Neuronal stem cell (in vitro differentiated cells): ENCODE data around the gene BTBD2.
"Not testable (repeated sequence)": the region's sequence is repeated elsewhere in the genome, so short reads cannot be mapped to it uniquely, and the experiment has no call there.

ENCODE experiments used
- DNase-seq: peaks from one replicate; pipeline ENCODE4 v3.0.0-alpha.2; 2013; ENCODE audit warnings: low spot score
- H2AFZ ChIP-seq: one replicate; pipeline ENCODE4 v1.6.1; 2013; ENCODE audit warnings: mild to moderate bottlenecking, low read length, inconsistent platforms
- H2AK5ac ChIP-seq: 2 replicates; pipeline ENCODE4 v1.6.1; 2013; ENCODE audit warnings: low read depth, mild to moderate bottlenecking, inconsistent platforms, low read length, moderate library complexity, mixed read lengths
- H2BK120ac ChIP-seq: 2 replicates; pipeline ENCODE4 v1.6.1; 2013; ENCODE audit warnings: low read depth, mild to moderate bottlenecking, inconsistent platforms, low read length, moderate library complexity, mixed read lengths
- H2BK12ac ChIP-seq: one replicate; pipeline ENCODE4 v1.6.1; 2013; ENCODE audit warnings: low read length, inconsistent platforms
- H2BK15ac ChIP-seq: 2 replicates; pipeline ENCODE4 v1.6.1; 2013; ENCODE audit warnings: mild to moderate bottlenecking, low read length, inconsistent platforms, mixed read lengths
- H2BK5ac ChIP-seq: one replicate; pipeline ENCODE4 v1.6.1; 2013; ENCODE audit warnings: inconsistent platforms, mild to moderate bottlenecking, low read length, moderate library complexity
- H3K14ac ChIP-seq: one replicate; pipeline ENCODE4 v1.6.1; 2013; ENCODE audit warnings: low read length, inconsistent platforms
- H3K18ac ChIP-seq: 2 replicates; pipeline ENCODE4 v1.6.1; 2013; ENCODE audit warnings: low read length, inconsistent platforms
- H3K23ac ChIP-seq: 2 replicates; pipeline ENCODE4 v1.6.1; 2013; ENCODE audit warnings: low read depth, mild to moderate bottlenecking, mixed read lengths, low read length, inconsistent platforms; ENCODE audit not compliant: poor library complexity
- H3K27ac ChIP-seq: replicated peaks from 3 replicates; pipeline ENCODE4 v1.5.1; 2013; ENCODE audit warnings: low read length, inconsistent platforms
- H3K27me3 ChIP-seq, 3 experiments: 2 replicates each; pipeline ENCODE4 v1.6.1; 2013; ENCODE audit warnings: low read length in 3 of 3, mild to moderate bottlenecking in 2 of 3, inconsistent platforms in 1 of 3, low read depth in 1 of 3, mixed read lengths in 1 of 3, moderate library complexity in 1 of 3; ENCODE audit not compliant: control insufficient read depth in 3 of 3, insufficient read depth in 3 of 3
- H3K36me3 ChIP-seq, 2 donors: replicated peaks in 1 of 2; 2 replicates each; pipeline ENCODE4 v1.6.1; 2013; ENCODE audit warnings: low read length in 2 of 2; ENCODE audit not compliant: control insufficient read depth in 2 of 2, insufficient read depth in 2 of 2
- H3K4ac ChIP-seq: 2 replicates; pipeline ENCODE4 v1.6.1; 2013; ENCODE audit warnings: inconsistent platforms, mild to moderate bottlenecking, low read length, moderate library complexity
- H3K4me1 ChIP-seq, 2 donors: 1 replicate in 1 of 2; 2 replicates in 1 of 2; pipeline ENCODE4 v1.6.1; 2013; ENCODE audit warnings: low read length in 2 of 2, low read depth in 1 of 2; ENCODE audit not compliant: control insufficient read depth in 2 of 2, insufficient read depth in 1 of 2
- H3K4me2 ChIP-seq: one replicate; pipeline ENCODE4 v1.6.1; 2013; ENCODE audit warnings: mild to moderate bottlenecking, low read length, inconsistent platforms; ENCODE audit not compliant: insufficient read depth, poor library complexity, severe bottlenecking
- H3K4me3 ChIP-seq, 2 donors: 2 replicates each; pipeline ENCODE4 v1.5.1; 2013; ENCODE audit warnings: low read length in 2 of 2, mild to moderate bottlenecking in 2 of 2, inconsistent platforms in 1 of 2, moderate library complexity in 1 of 2
- H3K79me1 ChIP-seq: one replicate; pipeline ENCODE4 v1.6.1; 2013; ENCODE audit warnings: low read depth, mild to moderate bottlenecking, inconsistent platforms, low read length, moderate library complexity
- H3K9ac ChIP-seq: one replicate; pipeline ENCODE4 v1.6.1; 2013; ENCODE audit warnings: mild to moderate bottlenecking, low read depth, low read length, inconsistent platforms; ENCODE audit not compliant: poor library complexity
- H3K9me3 ChIP-seq, 2 donors: replicated peaks in 1 of 2; 2 replicates each; pipeline versions ENCODE3 to v1.6.1; 2013; ENCODE audit warnings: low read length in 2 of 2, mild to moderate bottlenecking in 2 of 2, inconsistent platforms in 1 of 2, low read depth in 1 of 2, mixed read lengths in 1 of 2, moderate library complexity in 1 of 2; ENCODE audit not compliant: control insufficient read depth in 2 of 2, insufficient read depth in 1 of 2
- H4K8ac ChIP-seq: one replicate; pipeline ENCODE4 v1.6.1; 2013; ENCODE audit warnings: low read depth, mild to moderate bottlenecking, inconsistent platforms, low read length, moderate library complexity
- H4K91ac ChIP-seq: one replicate; pipeline ENCODE4 v1.6.1; 2013; ENCODE audit warnings: low read length, low read depth, mild to moderate bottlenecking, inconsistent platforms; ENCODE audit not compliant: poor library complexity
- WGBS, 2 donors: extraction: QIAGEN DNeasy Blood & Tissue Kit; methylation state at CpG; one replicate each; pipeline ENCODE4 v1.1.7; 2013; ENCODE audit warnings: missing lambda C conversion rate in 2 of 2, mixed read lengths in 1 of 2; ENCODE audit not compliant: insufficient read length in 2 of 2, insufficient replicate concordance in 1 of 2; ENCODE audit errors: extremely low coverage in 2 of 2; 5-methylcytosine and 5-hydroxymethylcytosine counted together

Gene BTBD2

GRCh38 chr19:1988464-1988863 is 27.1 kb downstream of the BTBD2 start:
- H2AK5ac ChIP-seq, H2BK12ac ChIP-seq, H3K9me3 ChIP-seq, H4K8ac ChIP-seq, H2AFZ ChIP-seq, H3K27ac ChIP-seq, H3K23ac ChIP-seq, H3K18ac ChIP-seq, H3K14ac ChIP-seq, H3K4me2 ChIP-seq, H2BK15ac ChIP-seq, H4K91ac ChIP-seq, H3K4ac ChIP-seq, H2BK120ac ChIP-seq, DNase-seq, H3K4me3 ChIP-seq, H2BK5ac ChIP-seq, H3K79me1 ChIP-seq, H3K27me3 ChIP-seq, H3K4me1 ChIP-seq, H3K9ac ChIP-seq: not testable (repeated sequence)
- peaks cover 61 to 92% of the 10 kb centered on the region in 2 donors for H3K36me3 ChIP-seq
- no CpG with 5 or more reads among the region's 10 CpGs for WGBS, 2 donors

DNA sequence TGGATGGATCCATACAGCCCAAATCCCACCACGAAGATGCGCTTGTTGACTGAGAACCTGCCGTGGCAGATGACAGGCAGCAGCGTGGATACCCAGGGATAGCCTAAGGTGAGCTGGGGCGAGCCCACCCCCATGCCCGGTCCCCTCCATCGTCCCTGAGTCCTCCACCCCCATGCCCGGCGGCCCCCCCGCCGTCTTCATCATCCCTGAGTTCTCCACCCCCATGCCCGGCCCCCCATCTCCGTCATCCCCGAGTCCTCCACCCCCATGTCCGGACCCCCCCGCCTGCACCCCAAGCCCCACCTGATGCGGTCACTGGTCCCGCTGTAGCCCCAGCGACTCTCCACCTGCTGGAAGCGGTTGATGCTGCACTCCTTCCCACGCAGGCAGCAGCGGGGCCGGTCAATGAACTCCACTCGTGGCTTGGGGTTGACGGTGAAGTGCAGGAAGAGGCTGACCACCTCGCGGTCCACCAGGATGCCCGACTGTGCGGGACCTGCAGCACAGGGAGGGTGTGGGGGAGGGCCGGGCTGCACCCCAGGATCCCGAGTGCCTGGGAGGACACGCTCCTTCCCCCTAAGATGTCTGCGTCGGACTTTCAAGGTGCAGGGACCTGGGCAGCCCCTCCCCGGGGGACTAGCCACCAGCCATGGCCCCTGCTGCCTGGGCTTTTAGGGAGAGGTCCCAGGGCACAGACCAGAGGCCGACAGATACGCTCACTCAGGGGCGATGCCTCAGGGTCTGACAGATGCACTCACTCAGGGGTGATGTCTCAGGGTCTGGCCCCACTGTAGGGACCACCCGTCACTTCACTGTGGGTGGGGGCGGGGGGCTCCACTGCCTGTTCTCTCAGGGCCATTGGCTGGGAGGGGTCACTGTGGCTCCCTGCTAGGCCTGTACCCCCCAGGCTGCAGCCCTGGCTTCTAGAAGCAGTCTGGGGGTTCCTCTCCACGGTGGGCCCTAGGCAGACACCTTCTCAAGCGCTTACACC is 28.0 kb downstream of the BTBD2 start:
- H3K4me3 ChIP-seq, result no peak overlapping the region
- peaks cover 59 to 90% of the 10 kb centered on the region in 2 donors for H3K36me3 ChIP-seq
- no peak overlapping the region for H3K4ac ChIP-seq
- no peak overlapping the region for H3K4me2 ChIP-seq
- H3K79me1 ChIP-seq, result peaks cover 3% of the 10 kb centered on the region
- H3K9me3 ChIP-seq, result peaks cover 0 to 2% of the 10 kb centered on the region in 2 donors
- H4K8ac ChIP-seq, result peak overlapping the region; percentile 65
- H4K91ac ChIP-seq, result no peak overlapping the region
- H3K14ac ChIP-seq, result peak overlapping the region; percentile 25
- H2AK5ac ChIP-seq, result peak overlapping the region; percentile 46
- no peak overlapping the region for H2BK15ac ChIP-seq
- H3K4me1 ChIP-seq, result no peaks in the 10 kb centered on the region
- peak overlapping the region; percentile 57 for H3K18ac ChIP-seq
- no peak overlapping the region for H2BK12ac ChIP-seq
- no peak for DNase-seq
- no peaks in the 10 kb centered on the region for H3K27me3 ChIP-seq
- H2BK120ac ChIP-seq, result no peak overlapping the region
- no CpG with 5 or more reads among the region's 42 CpGs for WGBS, 2 donors
- H2BK5ac ChIP-seq, result no peak overlapping the region
- H3K27ac ChIP-seq, result no peak overlapping the region
- peak overlapping the region; percentile 65 for H3K23ac ChIP-seq
- no peak overlapping the region for H2AFZ ChIP-seq
- no peak overlapping the region for H3K9ac ChIP-seq

GRCh38 chr19:1986357-1987162 is 29.0 kb downstream of the BTBD2 start:
- Histone ChIP-seq H3K4me2 (no peak overlapping the region), H3K4me3 (no peak overlapping the region), H2BK15ac (no peak overlapping the region), H3K4me1 (no peaks in the 10 kb centered on the region), H2BK120ac (no peak overlapping the region), H3K23ac (peak overlapping the region; percentile 65), H3K4ac (no peak overlapping the region), H2AK5ac (peak overlapping the region; percentile 37), H2BK5ac (no peak overlapping the region), H3K79me1 (peaks cover 3% of the 10 kb centered on the region), H2BK12ac (no peak overlapping the region), H3K27ac (no peak overlapping the region), H4K8ac (peak overlapping the region; percentile 65), H3K14ac (no peak overlapping the region), H3K27me3 (no peaks in the 10 kb centered on the region), H4K91ac (no peak overlapping the region), H2AFZ (no peak overlapping the region), H3K9ac (peak overlapping the region; percentile 77), H3K9me3 (peaks cover 0 to 2% of the 10 kb centered on the region in 2 donors), H3K18ac (peak overlapping the region; percentile 71), H3K36me3 (peaks cover 62 to 91% of the 10 kb centered on the region in 2 donors)
- no peak for DNase-seq
- WGBS, 2 donors, result no CpG with 5 or more reads among the region's 42 CpGs
